Putamen (tissue), 1 donor: Measurements from ENCODE around the gene TRIM54.
"Not testable (repeated sequence)": the region's sequence is repeated elsewhere in the genome, so short reads cannot be mapped to it uniquely, and the experiment has no call there.

ENCODE experiments used
- DNase-seq: peaks from one replicate; pipeline ENCODE4 v3.0.0-alpha.2; 2016; ENCODE audit warnings: low spot score

The TRIM54 gene

GRCh38 chr2:27284996-27285395, 2.8 kb downstream of the TRIM54 start:
- DNase-seq = peak; percentile 45

- DNase-seq = no peak
These were observed 3.3 kb downstream of the TRIM54 start for GRCh38 chr2:27285481-27285880.

GRCh38 chr2:27288610-27289009, 6.4 kb downstream of the TRIM54 start:
- no peak for DNase-seq

- no peak for DNase-seq
These were observed 8.3 kb downstream of the TRIM54 start for GRCh38 chr2:27290549-27290948.

GRCh38 chr2:27291865-27292264, 9.6 kb downstream of the TRIM54 start:
- DNase-seq = no peak

GRCh38 chr2:27294928-27295327, 12.7 kb downstream of the TRIM54 start:
- DNase-seq = no peak

GRCh38 chr2:27296481-27296880, 14.3 kb downstream of the TRIM54 start:
- DNase-seq = no peak

GRCh38 chr2:27297195-27297594, 15.0 kb downstream of the TRIM54 start:
- DNase-seq = no peak

GRCh38 chr2:27298391-27299080, 16.3 kb downstream of the TRIM54 start:
- DNase-seq = no peak

GRCh38 chr2:27300606-27301005, 18.4 kb downstream of the TRIM54 start:
- not testable (repeated sequence) for DNase-seq

- peak; percentile 32 for DNase-seq
These were observed 21.1 kb downstream of the TRIM54 start for GRCh38 chr2:27303093-27304025.

GRCh38 chr2:27304488-27305240, 22.4 kb downstream of the TRIM54 start:
- no peak for DNase-seq

GRCh38 chr2:27305516-27305915, 23.3 kb downstream of the TRIM54 start:
- no peak for DNase-seq

GRCh38 chr2:27306136-27306535, 23.9 kb downstream of the TRIM54 start:
- DNase-seq = no peak

GRCh38 chr2:27306573-27307286, 24.5 kb downstream of the TRIM54 start:
- no peak for DNase-seq

- DNase-seq = no peak
These were observed 25.0 kb downstream of the TRIM54 start for GRCh38 chr2:27307287-27307544.

GRCh38 chr2:27307545-27308358, 25.5 kb downstream of the TRIM54 start:
- DNase-seq = no peak

GRCh38 chr2:27308359-27308881, 26.2 kb downstream of the TRIM54 start, which contains the start of gene UCN:
Gene UCN, minus strand, starts transcription at chr2:27308445. Its CDS starts 550 bp downstream, at chr2:27307895.
- no peak for DNase-seq

- DNase-seq = no peak
These were observed 27.4 kb downstream of the TRIM54 start for GRCh38 chr2:27309651-27310050.

- no peak for DNase-seq
These were observed 29.9 kb downstream of the TRIM54 start for GRCh38 chr2:27312152-27312551.
